Liver (tissue), 9 donors: ENCODE data around the gene ANAPC10. TPM values are rescaled to one million over a fixed set of nuclear protein-coding genes. Genes with fewer than 3 reads are reported as not detected.

ENCODE experiments used
- DNase-seq: peaks from one replicate; pipeline ENCODE4 v3.0.0-alpha.2; 2017; ENCODE audit warnings: low spot score
- H3K27ac ChIP-seq, 2 donors: one replicate each; pipeline ENCODE4 v1.7.0; 2013; ENCODE audit warnings: inconsistent platforms in 2 of 2, low read length in 2 of 2, control low read depth in 1 of 2, low read depth in 1 of 2, mild to moderate bottlenecking in 1 of 2
- H3K27me3 ChIP-seq, 4 donors: one replicate each; pipeline versions ENCODE4 v1.6.1 to v1.7.0; 2013; ENCODE audit warnings: low read length in 3 of 4, inconsistent platforms in 1 of 4, mild to moderate bottlenecking in 1 of 4, moderate library complexity in 1 of 4; ENCODE audit not compliant: control insufficient read depth in 4 of 4, insufficient read depth in 4 of 4
- H3K36me3 ChIP-seq, 4 donors: one replicate each; pipeline versions ENCODE4 v1.6.1 to v1.7.0; 2013; ENCODE audit warnings: low read length in 3 of 4, mild to moderate bottlenecking in 3 of 4, low read depth in 1 of 4, moderate library complexity in 1 of 4; ENCODE audit not compliant: control insufficient read depth in 4 of 4, insufficient read depth in 3 of 4
- H3K4me1 ChIP-seq, 4 donors: one replicate each; pipeline versions ENCODE4 v1.6.1 to v1.7.0; 2013; ENCODE audit warnings: low read length in 3 of 4, mild to moderate bottlenecking in 3 of 4, moderate library complexity in 1 of 4; ENCODE audit not compliant: control insufficient read depth in 4 of 4, insufficient read depth in 4 of 4
- H3K4me3 ChIP-seq, 3 donors: one replicate each; pipeline versions ENCODE4 v1.6.1 to v1.7.0; 2013; ENCODE audit warnings: low read length in 3 of 3, control low read depth in 1 of 3, low read depth in 1 of 3, mild to moderate bottlenecking in 1 of 3
- H3K9ac ChIP-seq, 2 donors: one replicate each; pipeline ENCODE4 v1.7.0; 2013; ENCODE audit warnings: low read length in 2 of 2, mild to moderate bottlenecking in 2 of 2, moderate library complexity in 2 of 2, control low read depth in 1 of 2, low read depth in 1 of 2
- H3K9me3 ChIP-seq, 4 donors: one replicate each; pipeline versions ENCODE4 v1.6.1 to v1.7.0; 2013; ENCODE audit warnings: low read length in 3 of 4; ENCODE audit not compliant: control insufficient read depth in 4 of 4
- ATF3 ChIP-seq: IDR thresholded peaks from 2 replicates; pipeline ENCODE4 v1.6.1; 2016; ENCODE audit warnings: antibody characterized with exemption
- CTCF ChIP-seq: fragments of 150-350 bp; IDR thresholded peaks from 2 replicates; pipeline ENCODE4 v1.5.1; 2017; ENCODE audit warnings: improper control_type of control experiment, low read depth, low read length; ENCODE audit not compliant: missing input control
- FOXA1 ChIP-seq: IDR thresholded peaks from 2 replicates; pipeline ENCODE4 v1.6.1; 2016; ENCODE audit warnings: antibody characterized with exemption
- FOXA2 ChIP-seq: IDR thresholded peaks from 2 replicates; pipeline ENCODE4 v1.6.1; 2016; ENCODE audit warnings: antibody characterized with exemption
- GABPA ChIP-seq, 2 donors: IDR thresholded peaks in 1 of 2; conservative IDR thresholded peaks in 1 of 2; 2 replicates each; pipeline ENCODE4 v1.6.1; 2016; ENCODE audit warnings: antibody characterized with exemption in 2 of 2, mild to moderate bottlenecking in 1 of 2, moderate library complexity in 1 of 2
- HNF4A ChIP-seq, 2 donors: conservative IDR thresholded peaks; 2 replicates each; pipeline ENCODE4 v1.6.1; 2016; ENCODE audit warnings: antibody characterized with exemption in 2 of 2, mild to moderate bottlenecking in 2 of 2
- HNF4G ChIP-seq: IDR thresholded peaks from 2 replicates; pipeline ENCODE4 v1.6.1; 2016; ENCODE audit warnings: antibody characterized with exemption
- JUND ChIP-seq, 2 donors: IDR thresholded peaks; 2 replicates each; pipeline ENCODE4 v1.6.1; 2016; ENCODE audit warnings: antibody characterized with exemption in 2 of 2
- MAX ChIP-seq: IDR thresholded peaks from 2 replicates; pipeline ENCODE4 v1.6.1; 2016; ENCODE audit warnings: antibody characterized with exemption
- NR2F2 ChIP-seq: IDR thresholded peaks from 2 replicates; pipeline ENCODE4 v1.6.1; 2016; ENCODE audit warnings: antibody characterized with exemption
- RAD21 ChIP-seq, 2 donors: IDR thresholded peaks; 2 replicates each; pipeline ENCODE4 v1.6.1; 2016; ENCODE audit warnings: antibody characterized with exemption in 2 of 2, mild to moderate bottlenecking in 2 of 2
- REST ChIP-seq: IDR thresholded peaks from 2 replicates; pipeline ENCODE4 v1.6.1; 2016; ENCODE audit warnings: antibody characterized with exemption, mild to moderate bottlenecking
- RXRA ChIP-seq, 2 donors: IDR thresholded peaks; 2 replicates each; pipeline ENCODE4 v1.6.1; 2017 to 2018; ENCODE audit warnings: antibody characterized with exemption in 2 of 2, mild to moderate bottlenecking in 1 of 2
- SP1 ChIP-seq: IDR thresholded peaks from 2 replicates; pipeline ENCODE4 v1.6.1; 2018; ENCODE audit warnings: antibody characterized with exemption, mild to moderate bottlenecking
- TAF1 ChIP-seq: conservative IDR thresholded peaks from 2 replicates; pipeline ENCODE4 v1.6.1; 2016; ENCODE audit warnings: antibody characterized with exemption, mild to moderate bottlenecking
- YY1 ChIP-seq: IDR thresholded peaks from 2 replicates; pipeline ENCODE4 v1.6.1; 2016; ENCODE audit warnings: antibody characterized with exemption, mild to moderate bottlenecking
- ZBTB33 ChIP-seq: IDR thresholded peaks from 2 replicates; pipeline ENCODE4 v1.6.1; 2016; ENCODE audit warnings: antibody characterized with exemption
- WGBS: extraction: QIAGEN DNeasy Blood & Tissue Kit; methylation state at CpG from one replicate; pipeline ENCODE4 v1.1.7; 2013; 5-methylcytosine and 5-hydroxymethylcytosine counted together
- polyA plus RNA-seq, 2 donors: library from polyadenylated mRNA; stranded (reverse) in 1 of 2; unstranded in 1 of 2; fragments of 200-250 nt in 1 of 2; fragments of >200 nt in 1 of 2; fragmentation: Nextera tagmentation in 1 of 2; extraction: Ambion mirVana in 1 of 2; gene quantifications; one replicate each; pipeline versions ENCODE4 v1.2.1 to v1.2.3, GENCODE V29; 2013 to 2015
- total RNA-seq, 2 donors: library from RNA; depleted of rRNA; stranded (reverse); fragments of >200 nt; gene quantifications; one replicate each; pipeline ENCODE4 v1.2.3, GENCODE V29; 2014
- donor health status: healthy.
- donor health status: healthy.
- donor health status: healthy.
- donor health status: healthy.
- donor health status: healthy.

ANAPC10 gene
- total and polyA plus RNA-seq, 4 donors: 6.2 to 16.1 (median 14.5) TPM

GRCh38 chr4:144985014-144985413 is 113.0 kb downstream of the ANAPC10 start:
- Histone ChIP-seq H3K27me3 (no peaks in the 10 kb centered on the region), H3K27ac (no peak overlapping the region), H3K4me1 (no peaks in the 10 kb centered on the region), H3K36me3 (no peaks in the 10 kb centered on the region), H3K4me3 (no peak overlapping the region), H3K9me3 (peaks cover 0 to 1% (median 0%) of the 10 kb centered on the region in 4 donors), H3K9ac (no peak overlapping the region)
- TF ChIP-seq NR2F2 (no peak), RXRA (IDR thresholded peaks at IDR 0.05) (no peak), GABPA (IDR thresholded peaks at IDR 0.05 in 1 of 2, conservative IDR thresholded peaks at IDR 0.05 in 1 of 2) (no peak)
- no peak for DNase-seq

- H3K27me3 ChIP-seq: no peaks in the 10 kb centered on the region
- no peaks in the 10 kb centered on the region for H3K4me1 ChIP-seq
- H3K9me3 ChIP-seq: peaks cover 0 to 1% (median 0%) of the 10 kb centered on the region in 4 donors
- 89% methylated on average over 3 of the region's 3 CpGs for WGBS
- no peak overlapping the region for H3K4me3 ChIP-seq
- TF ChIP-seq FOXA1 (no peak), MAX (no peak), JUND (IDR thresholded peaks at IDR 0.05) (no peak), HNF4G (no peak), SP1 (no peak), REST (no peak), NR2F2 (no peak), HNF4A (conservative IDR thresholded peaks at IDR 0.05) (no peak), ATF3 (no peak), GABPA (IDR thresholded peaks at IDR 0.05 in 1 of 2, conservative IDR thresholded peaks at IDR 0.05 in 1 of 2) (no peak), FOXA2 (no peak), RAD21 (IDR thresholded peaks at IDR 0.05) (no peak), YY1 (no peak), TAF1 (no peak)
- H3K36me3 ChIP-seq: no peaks in the 10 kb centered on the region
- DNase-seq: no peak
- no peak overlapping the region for H3K9ac ChIP-seq
- no peak overlapping the region for H3K27ac ChIP-seq
Measured at GRCh38 chr4:144984241-144984640, 113.8 kb downstream of the ANAPC10 start.

- H3K27me3 ChIP-seq: no peaks in the 10 kb centered on the region
- TF ChIP-seq NR2F2 (no peak), ATF3 (no peak), FOXA1 (no peak), RAD21 (IDR thresholded peaks at IDR 0.05) (no peak), HNF4G (no peak), SP1 (no peak), GABPA (IDR thresholded peaks at IDR 0.05 in 1 of 2, conservative IDR thresholded peaks at IDR 0.05 in 1 of 2) (no peak), HNF4A (conservative IDR thresholded peaks at IDR 0.05) (no peak), FOXA2 (no peak), CTCF (no peak), ZBTB33 (no peak), TAF1 (no peak), JUND (IDR thresholded peaks at IDR 0.05) (no peak), YY1 (no peak), MAX (no peak), RXRA (IDR thresholded peaks at IDR 0.05) (no peak)
Measured at GRCh38 chr4:144975718-144976117, 122.3 kb downstream of the ANAPC10 start.

More at GRCh38 chr4:144975718-144976117, 122.3 kb downstream of the ANAPC10 start:
- 92% methylated on average over 2 of the region's 2 CpGs for WGBS
- H3K4me3 ChIP-seq: no peak overlapping the region
- DNase-seq: no peak
- no peaks in the 10 kb centered on the region for H3K36me3 ChIP-seq
- H3K9ac ChIP-seq: no peak overlapping the region
- H3K27ac ChIP-seq: no peak overlapping the region
- H3K9me3 ChIP-seq: peaks cover 0 to under 1% (median 0%) of the 10 kb centered on the region in 4 donors
- no peaks in the 10 kb centered on the region for H3K4me1 ChIP-seq
